HG03135 (cell line): ENCODE measurements around the gene GRM7.

ENCODE experiments used
- ATAC-seq: cut with Tn5 transposase; IDR thresholded peaks from one replicate; pipeline ENCODE4 v1.9.1; 2021; ENCODE audit warnings: mild to moderate bottlenecking, moderate library complexity; ENCODE audit not compliant: unreplicated experiment

The GRM7 gene

GRCh38 chr3:7215706-7216105 is 354.8 kb downstream of the GRM7 start:
- no peak for ATAC-seq

- no peak for ATAC-seq
Observed at GRCh38 chr3:7226393-7226792, 365.5 kb downstream of the GRM7 start.

- ATAC-seq = no peak
Observed at GRCh38 chr3:7238565-7239295, 377.8 kb downstream of the GRM7 start.

GRCh38 chr3:7241584-7242302 is 380.8 kb downstream of the GRM7 start:
- no peak for ATAC-seq

- no peak for ATAC-seq
Observed at GRCh38 chr3:7242303-7242635, 381.4 kb downstream of the GRM7 start.

GRCh38 chr3:7249493-7250076 is 388.7 kb downstream of the GRM7 start:
- ATAC-seq = no peak

- no peak for ATAC-seq
Observed at GRCh38 chr3:7254251-7254650, 393.3 kb downstream of the GRM7 start.

- no peak for ATAC-seq
Observed at GRCh38 chr3:7260975-7261374, 400.1 kb downstream of the GRM7 start.

GRCh38 chr3:7263347-7264195 is 402.7 kb downstream of the GRM7 start:
- ATAC-seq = no peak

GRCh38 chr3:7264196-7264526 is 403.2 kb downstream of the GRM7 start:
- ATAC-seq = no peak

- no peak for ATAC-seq
Observed at GRCh38 chr3:7265736-7266135, 404.8 kb downstream of the GRM7 start.

GRCh38 chr3:7266551-7266950 is 405.6 kb downstream of the GRM7 start:
- ATAC-seq = no peak

GRCh38 chr3:7270731-7271130 is 409.8 kb downstream of the GRM7 start:
- ATAC-seq = no peak

GRCh38 chr3:7271631-7272030 is 410.7 kb downstream of the GRM7 start:
- ATAC-seq = no peak

GRCh38 chr3:7272203-7272602 is 411.3 kb downstream of the GRM7 start:
- ATAC-seq = no peak

GRCh38 chr3:7275396-7275795 is 414.5 kb downstream of the GRM7 start:
- no peak for ATAC-seq

- ATAC-seq = no peak
Observed at GRCh38 chr3:7280318-7280717, 419.4 kb downstream of the GRM7 start.

GRCh38 chr3:7282988-7283387 is 422.1 kb downstream of the GRM7 start:
- no peak for ATAC-seq

- ATAC-seq = no peak
Observed at GRCh38 chr3:7285505-7285904, 424.6 kb downstream of the GRM7 start.

GRCh38 chr3:7288133-7288532 is 427.2 kb downstream of the GRM7 start:
- no peak for ATAC-seq

GRCh38 chr3:7289121-7289520 is 428.2 kb downstream of the GRM7 start:
- no peak for ATAC-seq
